Measurements from ENCODE around the gene MYCN. TPM values are rescaled to one million over a fixed set of nuclear protein-coding genes. Genes with fewer than 3 reads are reported as not detected.
A peak's percentile ranks its signal among the peaks of the same experiment; 100 is the strongest.

The MYCN gene
- total RNA-seq, 1 donor from 2014 or later = 0.54 TPM

DNA sequence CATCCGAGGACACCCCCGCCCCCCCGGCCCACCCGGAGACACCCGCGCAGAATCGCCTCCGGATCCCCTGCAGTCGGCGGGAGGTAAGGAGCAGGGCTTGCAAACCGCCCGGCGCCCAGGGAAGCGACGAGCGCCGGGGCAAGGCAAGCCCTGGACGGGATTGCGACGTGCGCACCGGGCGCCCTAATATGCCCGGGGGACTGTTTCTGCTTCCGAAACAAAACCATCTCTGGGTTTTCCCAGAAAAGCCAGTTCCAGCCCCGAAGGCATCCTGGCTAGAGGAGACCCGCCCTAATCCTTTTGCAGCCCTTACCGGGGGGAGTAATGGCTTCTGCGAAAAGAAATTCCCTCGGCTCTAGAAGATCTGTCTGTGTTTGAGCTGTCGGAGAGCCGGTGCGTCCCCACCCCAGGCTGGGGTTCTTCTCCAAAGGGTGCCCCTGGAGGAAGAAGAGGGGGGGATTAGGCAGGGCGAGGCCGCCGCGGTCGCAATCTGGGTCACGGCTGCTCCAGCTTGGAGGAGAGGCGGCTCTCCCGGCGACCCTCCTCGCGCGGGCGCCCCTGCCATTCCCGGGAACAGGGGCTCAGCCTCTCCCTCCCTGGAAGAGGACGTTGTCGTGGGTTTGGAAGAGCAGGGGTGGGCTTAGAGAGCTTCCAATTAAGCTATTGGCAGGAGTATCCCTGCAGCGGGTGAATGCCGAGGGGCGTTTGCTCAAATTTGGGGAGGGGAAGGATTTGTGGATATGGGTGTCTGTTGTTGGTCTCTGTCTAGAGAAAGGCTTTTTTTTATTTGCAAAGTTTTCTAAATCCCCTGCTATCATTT, 521 bp downstream of the MYCN start:
- peak overlapping the region; percentile 60 for H3K4me3 Mint-ChIP-seq (ENCODE audit: unreplicated experiment)
- peaks cover 72% of the 10 kb centered on the region for H3K27me3 Mint-ChIP-seq (ENCODE audit: unreplicated experiment)
- peaks cover 25% of the 10 kb centered on the region for H3K4me1 Mint-ChIP-seq (ENCODE audit: unreplicated experiment)

DNA sequence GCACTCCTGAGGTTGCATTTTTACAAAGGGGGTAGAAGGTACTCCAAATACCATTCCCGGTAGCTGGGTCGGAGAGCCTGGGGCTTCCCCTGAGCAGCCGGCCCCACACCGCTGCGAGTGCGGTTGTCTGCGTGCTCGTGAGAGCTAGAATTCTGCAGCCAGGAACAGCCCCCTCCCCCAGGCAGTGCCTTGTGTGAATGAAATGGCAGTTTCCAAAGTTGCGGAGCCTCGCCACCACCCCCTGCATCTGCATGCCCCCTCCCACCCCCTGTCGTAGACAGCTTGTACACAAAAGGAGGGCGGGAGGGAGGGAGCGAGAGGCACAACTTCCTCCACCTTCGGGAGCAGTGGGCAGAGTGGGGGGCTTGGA, 1.1 kb downstream of the MYCN start:
- no peak for DNase-seq (ENCODE audit: extremely low spot score, unreplicated experiment)
- peaks cover 25% of the 10 kb centered on the region for H3K4me1 Mint-ChIP-seq (ENCODE audit: unreplicated experiment)

More for the DNA sequence above, 521 bp downstream of the MYCN start:
- DNase-seq (ENCODE audit: extremely low spot score, unreplicated experiment) = no peak
- H3K9me3 Mint-ChIP-seq (ENCODE audit: unreplicated experiment) = no peaks in the 10 kb centered on the region
- no peaks in the 10 kb centered on the region for H3K36me3 Mint-ChIP-seq (ENCODE audit: unreplicated experiment)
- no peak overlapping the region for H3K27ac Mint-ChIP-seq (ENCODE audit: unreplicated experiment)
- TF ChIP-seq CTCF (IDR thresholded peaks at IDR 0.05) = no peak

DNA sequence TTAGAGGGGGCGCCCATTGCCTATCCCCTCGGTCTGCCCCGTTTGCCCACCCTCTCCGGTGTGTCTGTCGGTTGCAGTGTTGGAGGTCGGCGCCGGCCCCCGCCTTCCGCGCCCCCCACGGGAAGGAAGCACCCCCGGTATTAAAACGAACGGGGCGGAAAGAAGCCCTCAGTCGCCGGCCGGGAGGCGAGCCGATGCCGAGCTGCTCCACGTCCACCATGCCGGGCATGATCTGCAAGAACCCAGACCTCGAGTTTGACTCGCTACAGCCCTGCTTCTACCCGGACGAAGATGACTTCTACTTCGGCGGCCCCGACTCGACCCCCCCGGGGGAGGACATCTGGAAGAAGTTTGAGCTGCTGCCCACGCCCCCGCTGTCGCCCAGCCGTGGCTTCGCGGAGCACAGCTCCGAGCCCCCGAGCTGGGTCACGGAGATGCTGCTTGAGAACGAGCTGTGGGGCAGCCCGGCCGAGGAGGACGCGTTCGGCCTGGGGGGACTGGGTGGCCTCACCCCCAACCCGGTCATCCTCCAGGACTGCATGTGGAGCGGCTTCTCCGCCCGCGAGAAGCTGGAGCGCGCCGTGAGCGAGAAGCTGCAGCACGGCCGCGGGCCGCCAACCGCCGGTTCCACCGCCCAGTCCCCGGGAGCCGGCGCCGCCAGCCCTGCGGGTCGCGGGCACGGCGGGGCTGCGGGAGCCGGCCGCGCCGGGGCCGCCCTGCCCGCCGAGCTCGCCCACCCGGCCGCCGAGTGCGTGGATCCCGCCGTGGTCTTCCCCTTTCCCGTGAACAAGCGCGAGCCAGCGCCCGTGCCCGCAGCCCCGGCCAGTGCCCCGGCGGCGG, 1.7 kb downstream of the MYCN start:
- H3K9me3 Mint-ChIP-seq (ENCODE audit: unreplicated experiment) = no peaks in the 10 kb centered on the region
- no peak overlapping the region for H3K27ac Mint-ChIP-seq (ENCODE audit: unreplicated experiment)
- H3K36me3 Mint-ChIP-seq (ENCODE audit: unreplicated experiment) = no peaks in the 10 kb centered on the region
- peaks cover 62% of the 10 kb centered on the region for H3K27me3 Mint-ChIP-seq (ENCODE audit: unreplicated experiment)
- DNase-seq (ENCODE audit: extremely low spot score, unreplicated experiment) = no peak
- no peak for TF ChIP-seq CTCF (IDR thresholded peaks at IDR 0.05)
- H3K4me3 Mint-ChIP-seq (ENCODE audit: unreplicated experiment) = peak overlapping the region; percentile 64
- H3K4me1 Mint-ChIP-seq (ENCODE audit: unreplicated experiment) = peaks cover 25% of the 10 kb centered on the region

More for the DNA sequence above, 1.1 kb downstream of the MYCN start:
- Mint-ChIP-seq H3K4me3 (ENCODE audit: unreplicated experiment) (peak overlapping the region; percentile 60), H3K27me3 (ENCODE audit: unreplicated experiment) (peaks cover 68% of the 10 kb centered on the region), H3K36me3 (ENCODE audit: unreplicated experiment) (no peaks in the 10 kb centered on the region), H3K27ac (ENCODE audit: unreplicated experiment) (no peak overlapping the region), H3K9me3 (ENCODE audit: unreplicated experiment) (no peaks in the 10 kb centered on the region)
- TF ChIP-seq CTCF (IDR thresholded peaks at IDR 0.05) = no peak

DNA sequence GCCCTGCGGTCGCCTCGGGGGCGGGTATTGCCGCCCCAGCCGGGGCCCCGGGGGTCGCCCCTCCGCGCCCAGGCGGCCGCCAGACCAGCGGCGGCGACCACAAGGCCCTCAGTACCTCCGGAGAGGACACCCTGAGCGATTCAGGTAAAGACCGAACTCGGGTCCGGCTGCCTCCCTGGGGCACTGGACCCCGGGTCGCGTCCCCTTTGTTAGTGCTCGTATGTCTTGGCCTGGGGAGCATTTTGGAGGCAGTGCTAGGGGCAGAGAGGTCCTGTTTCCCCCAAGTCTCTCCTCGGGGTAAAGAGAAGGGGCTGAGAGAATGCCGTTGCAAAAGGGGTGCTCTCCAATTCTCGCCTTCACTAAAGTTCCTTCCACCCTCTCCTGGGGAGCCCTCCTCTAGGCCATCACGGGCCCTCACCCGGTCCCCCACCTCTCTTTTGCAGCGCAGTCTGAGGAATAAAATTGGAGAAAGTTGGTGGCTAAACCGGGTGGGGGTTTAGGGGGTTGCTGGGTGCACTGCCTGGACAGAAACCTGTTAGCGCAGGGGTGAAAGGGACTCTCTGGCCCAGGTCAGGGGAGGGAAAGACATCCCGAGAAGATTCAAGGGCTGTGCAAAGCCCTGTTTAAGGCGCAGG, 2.5 kb downstream of the MYCN start:
- Mint-ChIP-seq H3K27me3 (ENCODE audit: unreplicated experiment) (peaks cover 56% of the 10 kb centered on the region), H3K4me1 (ENCODE audit: unreplicated experiment) (peaks cover 25% of the 10 kb centered on the region), H3K4me3 (ENCODE audit: unreplicated experiment) (peak overlapping the region; percentile 38), H3K36me3 (ENCODE audit: unreplicated experiment) (no peaks in the 10 kb centered on the region), H3K9me3 (ENCODE audit: unreplicated experiment) (no peaks in the 10 kb centered on the region), H3K27ac (ENCODE audit: unreplicated experiment) (no peak overlapping the region)
- no peak for DNase-seq (ENCODE audit: extremely low spot score, unreplicated experiment)
- TF ChIP-seq CTCF (IDR thresholded peaks at IDR 0.05) = no peak
